Activated naive CD8-positive, alpha-beta T cell (primary cell): ENCODE data around the gene KDELR3.

Experiments
- H3K27ac Mint-ChIP-seq: one replicate; pipeline ENCODE4 v1.8.0; 2021; ENCODE audit warnings: mixed read lengths
- H3K27me3 Mint-ChIP-seq: one replicate; pipeline ENCODE4 v1.8.0; 2021; ENCODE audit warnings: mixed read lengths
- H3K36me3 Mint-ChIP-seq: one replicate; pipeline ENCODE4 v1.8.0; 2021; ENCODE audit warnings: mixed read lengths
- H3K4me1 Mint-ChIP-seq: one replicate; pipeline ENCODE4 v1.8.0; 2021; ENCODE audit warnings: low read depth, mixed read lengths
- H3K4me3 Mint-ChIP-seq: one replicate; pipeline ENCODE4 v1.8.0; 2021; ENCODE audit warnings: mild to moderate bottlenecking, mixed read lengths
- H3K9me3 Mint-ChIP-seq: one replicate; pipeline ENCODE4 v1.8.0; 2021; ENCODE audit warnings: low read depth, mixed read lengths

The KDELR3 gene

GRCh38 chr22:38479096-38479837 lies 11.4 kb downstream of the KDELR3 start:
- H3K9me3 Mint-ChIP-seq = no peaks in the 10 kb centered on the region
- peaks cover 11% of the 10 kb centered on the region for H3K36me3 Mint-ChIP-seq
- H3K4me1 Mint-ChIP-seq = peaks cover 24% of the 10 kb centered on the region
- H3K27ac Mint-ChIP-seq = peak overlapping the region; percentile 66
- no peak overlapping the region for H3K4me3 Mint-ChIP-seq
- H3K27me3 Mint-ChIP-seq = no peaks in the 10 kb centered on the region

- H3K4me3 Mint-ChIP-seq = no peak overlapping the region
- H3K4me1 Mint-ChIP-seq = peaks cover 31% of the 10 kb centered on the region
- H3K27ac Mint-ChIP-seq = peak overlapping the region; percentile 1
- peaks cover 12% of the 10 kb centered on the region for H3K36me3 Mint-ChIP-seq
- no peaks in the 10 kb centered on the region for H3K9me3 Mint-ChIP-seq
- H3K27me3 Mint-ChIP-seq = no peaks in the 10 kb centered on the region
Observed at GRCh38 chr22:38481162-38481870, 13.4 kb downstream of the KDELR3 start.

- Mint-ChIP-seq H3K4me3 (no peak overlapping the region), H3K9me3 (no peaks in the 10 kb centered on the region), H3K36me3 (peaks cover 12% of the 10 kb centered on the region), H3K27me3 (no peaks in the 10 kb centered on the region), H3K4me1 (peaks cover 36% of the 10 kb centered on the region), H3K27ac (no peak overlapping the region)
Observed at GRCh38 chr22:38481871-38482332, 14.0 kb downstream of the KDELR3 start.

GRCh38 chr22:38482662-38483308 lies 14.9 kb downstream of the KDELR3 start:
- no peaks in the 10 kb centered on the region for H3K27me3 Mint-ChIP-seq
- H3K27ac Mint-ChIP-seq = peak overlapping the region; percentile 12
- H3K36me3 Mint-ChIP-seq = peaks cover 13% of the 10 kb centered on the region
- H3K4me1 Mint-ChIP-seq = peaks cover 37% of the 10 kb centered on the region
- H3K9me3 Mint-ChIP-seq = no peaks in the 10 kb centered on the region
- no peak overlapping the region for H3K4me3 Mint-ChIP-seq

GRCh38 chr22:38484244-38484643 lies 16.3 kb downstream of the KDELR3 start:
- H3K36me3 Mint-ChIP-seq = peaks cover 16% of the 10 kb centered on the region
- H3K4me3 Mint-ChIP-seq = no peak overlapping the region
- no peaks in the 10 kb centered on the region for H3K9me3 Mint-ChIP-seq
- peaks cover 47% of the 10 kb centered on the region for H3K4me1 Mint-ChIP-seq
- H3K27me3 Mint-ChIP-seq = no peaks in the 10 kb centered on the region
- H3K27ac Mint-ChIP-seq = peak overlapping the region; percentile 83

- peaks cover 59% of the 10 kb centered on the region for H3K4me1 Mint-ChIP-seq
- peak overlapping the region; percentile 68 for H3K27ac Mint-ChIP-seq
- no peaks in the 10 kb centered on the region for H3K27me3 Mint-ChIP-seq
- H3K9me3 Mint-ChIP-seq = no peaks in the 10 kb centered on the region
- peaks cover 22% of the 10 kb centered on the region for H3K36me3 Mint-ChIP-seq
- H3K4me3 Mint-ChIP-seq = no peak overlapping the region
Observed at GRCh38 chr22:38485783-38486182, 17.9 kb downstream of the KDELR3 start.

- H3K9me3 Mint-ChIP-seq = no peaks in the 10 kb centered on the region
- no peaks in the 10 kb centered on the region for H3K27me3 Mint-ChIP-seq
- H3K27ac Mint-ChIP-seq = peak overlapping the region; percentile 72
- H3K36me3 Mint-ChIP-seq = peaks cover 16% of the 10 kb centered on the region
- H3K4me1 Mint-ChIP-seq = peaks cover 64% of the 10 kb centered on the region
- no peak overlapping the region for H3K4me3 Mint-ChIP-seq
Observed at GRCh38 chr22:38487946-38488345, 20.1 kb downstream of the KDELR3 start.

- Mint-ChIP-seq H3K4me1 (peaks cover 63% of the 10 kb centered on the region), H3K27me3 (no peaks in the 10 kb centered on the region), H3K36me3 (peaks cover 14% of the 10 kb centered on the region), H3K27ac (no peak overlapping the region), H3K4me3 (no peak overlapping the region), H3K9me3 (no peaks in the 10 kb centered on the region)
Observed at GRCh38 chr22:38489142-38489541, 21.2 kb downstream of the KDELR3 start.

- no peak overlapping the region for H3K4me3 Mint-ChIP-seq
- peaks cover 64% of the 10 kb centered on the region for H3K4me1 Mint-ChIP-seq
- H3K27ac Mint-ChIP-seq = peak overlapping the region; percentile 93
- no peaks in the 10 kb centered on the region for H3K27me3 Mint-ChIP-seq
- H3K9me3 Mint-ChIP-seq = no peaks in the 10 kb centered on the region
- H3K36me3 Mint-ChIP-seq = peaks cover 15% of the 10 kb centered on the region
Observed at GRCh38 chr22:38489561-38490145, 21.8 kb downstream of the KDELR3 start.

- peaks cover 65% of the 10 kb centered on the region for H3K4me1 Mint-ChIP-seq
- no peak overlapping the region for H3K4me3 Mint-ChIP-seq
- H3K27ac Mint-ChIP-seq = peak overlapping the region; percentile 93
- peaks cover 18% of the 10 kb centered on the region for H3K36me3 Mint-ChIP-seq
- H3K27me3 Mint-ChIP-seq = no peaks in the 10 kb centered on the region
- H3K9me3 Mint-ChIP-seq = no peaks in the 10 kb centered on the region
Observed at GRCh38 chr22:38490475-38490874, 22.6 kb downstream of the KDELR3 start.

GRCh38 chr22:38490915-38491314 lies 23.0 kb downstream of the KDELR3 start:
- H3K4me3 Mint-ChIP-seq = no peak overlapping the region
- H3K36me3 Mint-ChIP-seq = peaks cover 18% of the 10 kb centered on the region

GRCh38 chr22:38491707-38492348 lies 23.9 kb downstream of the KDELR3 start:
- peaks cover 63% of the 10 kb centered on the region for H3K4me1 Mint-ChIP-seq
- no peaks in the 10 kb centered on the region for H3K9me3 Mint-ChIP-seq
- peak overlapping the region; percentile 76 for H3K27ac Mint-ChIP-seq
- no peak overlapping the region for H3K4me3 Mint-ChIP-seq
- H3K27me3 Mint-ChIP-seq = no peaks in the 10 kb centered on the region
- peaks cover 18% of the 10 kb centered on the region for H3K36me3 Mint-ChIP-seq

More at GRCh38 chr22:38490915-38491314, 23.0 kb downstream of the KDELR3 start:
- H3K27ac Mint-ChIP-seq = peak overlapping the region; percentile 93
- no peaks in the 10 kb centered on the region for H3K27me3 Mint-ChIP-seq
- H3K9me3 Mint-ChIP-seq = no peaks in the 10 kb centered on the region
- peaks cover 66% of the 10 kb centered on the region for H3K4me1 Mint-ChIP-seq

- H3K4me3 Mint-ChIP-seq = no peak overlapping the region
- peaks cover 67% of the 10 kb centered on the region for H3K4me1 Mint-ChIP-seq
- peak overlapping the region; percentile 68 for H3K27ac Mint-ChIP-seq
- peaks cover 14% of the 10 kb centered on the region for H3K36me3 Mint-ChIP-seq
- no peaks in the 10 kb centered on the region for H3K27me3 Mint-ChIP-seq
- no peaks in the 10 kb centered on the region for H3K9me3 Mint-ChIP-seq
Observed at GRCh38 chr22:38494498-38494897, 26.6 kb downstream of the KDELR3 start.

- no peak overlapping the region for H3K4me3 Mint-ChIP-seq
- no peaks in the 10 kb centered on the region for H3K27me3 Mint-ChIP-seq
- H3K27ac Mint-ChIP-seq = peak overlapping the region; percentile 68
- H3K9me3 Mint-ChIP-seq = no peaks in the 10 kb centered on the region
- peaks cover 64% of the 10 kb centered on the region for H3K4me1 Mint-ChIP-seq
- peaks cover 11% of the 10 kb centered on the region for H3K36me3 Mint-ChIP-seq
Observed at GRCh38 chr22:38494939-38495338, 27.0 kb downstream of the KDELR3 start.
